H54 (cell line): Measurements from ENCODE around the gene TADA1.

Experiments used
- DNase-seq: peaks from one replicate; pipeline ENCODE4 v3.0.0; 2011; ENCODE audit warnings: low spot score, mixed read lengths; ENCODE audit not compliant: insufficient read length
- FAIRE-seq: peaks from 3 replicates; lab custom pipeline; 2011; peaks lifted over from hg19 to GRCh38; lab: Jason Lieb, UNC
- POLR2A ChIP-seq: IDR thresholded peaks from 2 replicates; pipeline ENCODE4 v1.6.1; 2011; ENCODE audit warnings: low read depth, mild to moderate bottlenecking, low read length

TADA1 gene

GRCh38 chr1:166875302-166875733, 746 bp downstream of the TADA1 start:
- DNase-seq (no peak), FAIRE-seq (no peak)
- no peak for TF ChIP-seq POLR2A

GRCh38 chr1:166874464-166874863, 1.6 kb downstream of the TADA1 start:
- TF ChIP-seq POLR2A, result no peak

DNA sequence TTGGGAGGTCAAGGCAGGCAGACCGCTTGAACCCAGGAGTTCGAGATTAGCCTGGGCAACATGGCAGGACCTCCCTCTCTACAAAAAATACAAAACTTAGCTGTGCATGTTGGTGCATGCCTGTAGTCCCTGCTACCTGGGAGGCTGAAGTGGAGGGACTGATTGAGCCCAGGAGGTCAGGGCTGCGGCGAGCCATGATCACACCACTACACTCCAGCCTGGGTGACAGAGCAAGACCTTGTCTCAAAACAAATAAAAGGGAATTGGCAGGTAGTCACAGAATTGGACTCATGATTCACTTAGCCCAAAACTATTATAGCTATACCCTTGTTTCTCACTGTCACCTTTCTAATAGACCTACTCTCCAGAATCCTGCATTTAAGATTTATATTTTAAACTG, 5.5 kb downstream of the TADA1 start:
- FAIRE-seq (no peak), DNase-seq (no peak)
- TF ChIP-seq POLR2A, result no peak

More at GRCh38 chr1:166874464-166874863, 1.6 kb downstream of the TADA1 start:
- no peak for FAIRE-seq
- DNase-seq, result no peak

DNA sequence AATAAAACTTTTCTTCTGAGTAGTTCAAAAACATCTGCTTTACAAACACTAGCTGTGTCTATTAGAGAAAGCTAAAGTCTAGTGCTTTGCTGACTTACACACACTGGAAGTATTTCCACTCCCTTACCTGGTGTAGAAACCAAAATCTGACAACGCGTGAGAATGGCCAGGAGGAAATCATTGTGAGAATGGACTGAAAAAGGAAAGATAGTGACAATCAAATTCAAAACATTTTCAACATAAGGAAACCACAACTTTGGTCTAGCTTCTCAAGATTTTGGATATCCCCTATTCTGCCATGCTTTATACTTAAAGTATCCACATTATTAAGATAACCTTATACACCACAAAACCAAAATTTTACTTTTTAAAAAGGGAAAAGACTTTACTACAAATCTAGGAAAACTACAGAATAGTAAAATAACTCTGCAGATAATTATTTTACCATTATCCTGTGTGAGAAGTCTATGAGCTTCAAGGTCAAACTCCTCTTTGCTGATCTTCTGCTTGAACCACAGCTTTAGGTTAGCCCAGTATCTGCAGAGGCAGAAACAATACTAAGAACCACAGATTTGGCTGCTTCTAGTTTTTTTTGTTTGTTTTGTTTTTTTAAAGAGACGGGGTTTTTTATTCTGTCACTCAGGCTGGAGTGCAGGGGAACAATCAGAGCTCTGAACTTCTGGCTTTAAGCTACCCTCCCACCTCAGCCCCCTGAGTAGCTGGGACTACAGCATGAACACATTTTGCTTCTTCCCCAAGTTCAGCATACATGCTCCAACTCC, 6.6 kb downstream of the TADA1 start:
- no peak for TF ChIP-seq POLR2A
- FAIRE-seq, result no peak
- no peak for DNase-seq

- FAIRE-seq (no peak), DNase-seq (no peak)
- TF ChIP-seq POLR2A, result no peak
Observed at GRCh38 chr1:166868639-166869038, 7.4 kb downstream of the TADA1 start.

GRCh38 chr1:166865926-166866325, 10.1 kb downstream of the TADA1 start:
- no peak for TF ChIP-seq POLR2A
- FAIRE-seq (no peak), DNase-seq (no peak)

DNA sequence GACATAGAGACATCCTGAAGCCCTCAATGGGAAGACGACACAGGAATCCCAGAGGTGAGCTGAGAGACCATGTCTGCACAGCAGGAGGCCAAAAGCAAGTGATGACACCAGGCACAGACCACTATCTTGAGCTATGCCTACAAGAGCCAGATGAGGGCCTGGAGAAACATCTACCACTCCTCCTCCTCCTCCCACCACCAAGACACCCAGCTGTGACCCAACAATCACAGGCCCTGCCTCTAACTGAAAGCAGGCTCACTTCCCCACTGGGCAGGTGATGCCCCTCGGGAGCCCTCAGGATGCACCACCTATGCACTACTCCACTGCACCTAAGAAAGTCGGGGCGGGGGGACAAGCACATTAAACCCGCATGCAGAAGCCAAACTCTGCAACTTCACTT, 16.5 kb downstream of the TADA1 start:
- FAIRE-seq (no peak), DNase-seq (no peak)
- no peak for TF ChIP-seq POLR2A

- TF ChIP-seq POLR2A, result no peak
- DNase-seq (no peak), FAIRE-seq (no peak)
Observed at GRCh38 chr1:166858726-166859419, 17.2 kb downstream of the TADA1 start.

- TF ChIP-seq POLR2A, result no peak
- no peak for FAIRE-seq
- DNase-seq, result no peak
Observed at GRCh38 chr1:166857995-166858394, 18.1 kb downstream of the TADA1 start.

GRCh38 chr1:166855558-166855957, 20.5 kb downstream of the TADA1 start:
- TF ChIP-seq POLR2A, result no peak
- no peak for DNase-seq
- FAIRE-seq, result no peak

DNA sequence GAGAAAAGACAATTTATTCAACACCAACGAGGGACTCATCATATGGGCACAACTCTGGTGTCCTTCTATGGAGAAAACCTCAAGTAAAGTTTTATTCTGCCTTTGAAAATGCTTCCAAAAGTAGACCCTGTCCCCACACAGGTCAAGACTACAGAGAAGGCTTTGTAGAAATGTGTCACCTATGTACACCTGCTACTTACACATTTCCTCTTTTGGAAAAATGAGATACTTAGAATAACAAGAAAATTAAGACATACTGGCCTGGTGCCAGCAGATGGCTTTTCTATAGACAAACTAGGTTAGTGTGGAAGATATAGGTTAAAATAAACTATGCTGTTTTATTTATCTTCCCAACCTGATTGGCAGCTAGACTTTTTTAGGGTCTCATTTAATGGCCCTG, 23.1 kb downstream of the TADA1 start:
- no peak for TF ChIP-seq POLR2A
- DNase-seq (no peak), FAIRE-seq (no peak)

- no peak for FAIRE-seq
- TF ChIP-seq POLR2A, result no peak
- DNase-seq, result no peak
Observed at GRCh38 chr1:166849135-166849534, 26.9 kb downstream of the TADA1 start.

GRCh38 chr1:166848193-166848592, 27.9 kb downstream of the TADA1 start:
- no peak for TF ChIP-seq POLR2A
- FAIRE-seq, result no peak

DNA sequence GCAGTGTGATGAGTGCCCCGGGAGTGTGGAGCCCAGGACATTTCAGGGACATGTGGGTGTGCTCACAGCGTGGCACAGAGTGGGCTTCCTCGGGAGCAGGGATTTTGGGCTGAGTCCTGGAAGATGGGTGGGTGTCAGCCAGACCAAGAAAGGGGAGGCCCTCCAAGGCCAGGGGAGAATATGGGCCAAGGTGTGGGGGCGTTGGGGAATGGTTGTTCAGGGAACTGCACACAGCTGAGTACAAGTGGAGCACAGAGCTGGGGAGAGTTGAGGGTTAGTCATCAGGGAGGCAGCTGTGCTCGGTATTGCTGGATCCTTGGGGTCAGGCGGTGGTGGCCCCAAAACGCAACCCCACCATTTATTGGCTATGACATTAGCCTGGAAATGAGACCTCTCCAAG, 31.3 kb downstream of the TADA1 start:
- FAIRE-seq (no peak), DNase-seq (no peak)
- no peak for TF ChIP-seq POLR2A

More at GRCh38 chr1:166848193-166848592, 27.9 kb downstream of the TADA1 start:
- no peak for DNase-seq
